GM12892 (cell line): ENCODE data around the gene ATP9B.
A peak's percentile ranks its signal among the peaks of the same experiment; 100 is the strongest.

Experiments
- DNase-seq: peaks from one replicate; pipeline ENCODE4 v3.0.0; 2011; ENCODE audit not compliant: insufficient read length
- FAIRE-seq: peaks from 2 replicates; lab custom pipeline; 2011; peaks lifted over from hg19 to GRCh38; lab: Jason Lieb, UNC
- POLR2A ChIP-seq: IDR thresholded peaks from 2 replicates; pipeline ENCODE4 v1.6.1; 2011; ENCODE audit warnings: low read depth, low read length, control low read depth
- POLR2AphosphoS5 ChIP-seq: IDR thresholded peaks from 2 replicates; pipeline ENCODE4 v1.6.1; 2011; ENCODE audit warnings: low read depth, low read length, control low read depth
- TAF1 ChIP-seq: IDR thresholded peaks from 2 replicates; pipeline ENCODE4 v1.6.1; 2011; ENCODE audit warnings: low read depth, mild to moderate bottlenecking, control low read depth, low read length, borderline replicate concordance

Gene ATP9B

GRCh38 chr18:79224381-79224780 lies 155.2 kb downstream of the ATP9B start:
- FAIRE-seq (no peak), DNase-seq (no peak)
- TF ChIP-seq POLR2A (no peak), TAF1 (no peak), POLR2AphosphoS5 (no peak)

- no peak for TF ChIP-seq TAF1
- TF ChIP-seq POLR2AphosphoS5, result no peak
- no peak for TF ChIP-seq POLR2A
- no peak for FAIRE-seq
- DNase-seq, result no peak
Measured at GRCh38 chr18:79227621-79228020, 158.4 kb downstream of the ATP9B start.

GRCh38 chr18:79229431-79229830 lies 160.2 kb downstream of the ATP9B start:
- no peak for DNase-seq
- FAIRE-seq, result no peak
- no peak for TF ChIP-seq TAF1
- no peak for TF ChIP-seq POLR2A
- TF ChIP-seq POLR2AphosphoS5, result no peak

- FAIRE-seq (no peak), DNase-seq (no peak)
- TF ChIP-seq TAF1 (no peak), POLR2AphosphoS5 (no peak), POLR2A (no peak)
Measured at GRCh38 chr18:79234438-79234837, 165.2 kb downstream of the ATP9B start.

GRCh38 chr18:79239631-79240030 lies 170.4 kb downstream of the ATP9B start:
- FAIRE-seq (no peak), DNase-seq (no peak)
- TF ChIP-seq TAF1, result no peak
- no peak for TF ChIP-seq POLR2A
- TF ChIP-seq POLR2AphosphoS5, result no peak

GRCh38 chr18:79241755-79242154 lies 172.6 kb downstream of the ATP9B start:
- FAIRE-seq (no peak), DNase-seq (no peak)
- TF ChIP-seq POLR2A (no peak), POLR2AphosphoS5 (no peak), TAF1 (no peak)

- TF ChIP-seq TAF1 (no peak), POLR2A (no peak)
- no peak for DNase-seq
- FAIRE-seq, result no peak
Measured at GRCh38 chr18:79242246-79242645, 173.1 kb downstream of the ATP9B start.

GRCh38 chr18:79245517-79246001 lies 176.4 kb downstream of the ATP9B start:
- TF ChIP-seq TAF1 (no peak), POLR2AphosphoS5 (no peak), POLR2A (no peak)
- no peak for FAIRE-seq
- DNase-seq, result no peak

- DNase-seq (peak; percentile 63), FAIRE-seq (peak; percentile 71)
- no peak for TF ChIP-seq POLR2AphosphoS5
- TF ChIP-seq TAF1, result no peak
- no peak for TF ChIP-seq POLR2A
Measured at GRCh38 chr18:79246309-79247108, 177.3 kb downstream of the ATP9B start.

- DNase-seq (no peak), FAIRE-seq (no peak)
- TF ChIP-seq TAF1, result no peak
- TF ChIP-seq POLR2AphosphoS5, result no peak
- TF ChIP-seq POLR2A, result no peak
Measured at GRCh38 chr18:79248495-79249060, 179.4 kb downstream of the ATP9B start.

GRCh38 chr18:79250301-79250981 lies 181.2 kb downstream of the ATP9B start:
- TF ChIP-seq TAF1 (no peak), POLR2AphosphoS5 (no peak), POLR2A (no peak)
- DNase-seq, result no peak
- no peak for FAIRE-seq

GRCh38 chr18:79251021-79251420 lies 181.8 kb downstream of the ATP9B start:
- TF ChIP-seq POLR2A (no peak), POLR2AphosphoS5 (no peak), TAF1 (no peak)
- FAIRE-seq (no peak), DNase-seq (no peak)

- FAIRE-seq, result no peak
- no peak for DNase-seq
- TF ChIP-seq TAF1 (no peak), POLR2A (no peak), POLR2AphosphoS5 (no peak)
Measured at GRCh38 chr18:79252904-79253633, 183.9 kb downstream of the ATP9B start.
